Activated naive CD4-positive, alpha-beta T cell treated with anti-CD3 and anti-CD28 coated beads, Interleukin-2, amount 50 U/mL, for 24 hours (primary cell): ENCODE results near the gene ATP2C2.

Experiments used
- H3K27ac Mint-ChIP-seq: one replicate; pipeline ENCODE4 v1.8.0; 2021; ENCODE audit warnings: mild to moderate bottlenecking, mixed read lengths
- H3K27me3 Mint-ChIP-seq: one replicate; pipeline ENCODE4 v1.8.0; 2021; ENCODE audit warnings: mixed read lengths
- H3K36me3 Mint-ChIP-seq: one replicate; pipeline ENCODE4 v1.8.0; 2021; ENCODE audit warnings: mixed read lengths
- H3K4me1 Mint-ChIP-seq: one replicate; pipeline ENCODE4 v1.8.0; 2021; ENCODE audit warnings: mixed read lengths
- H3K4me3 Mint-ChIP-seq: one replicate; pipeline ENCODE4 v1.8.0; 2021; ENCODE audit warnings: mild to moderate bottlenecking, mixed read lengths
- H3K9me3 Mint-ChIP-seq: one replicate; pipeline ENCODE4 v1.8.0; 2021; ENCODE audit warnings: mixed read lengths

ATP2C2 gene

DNA sequence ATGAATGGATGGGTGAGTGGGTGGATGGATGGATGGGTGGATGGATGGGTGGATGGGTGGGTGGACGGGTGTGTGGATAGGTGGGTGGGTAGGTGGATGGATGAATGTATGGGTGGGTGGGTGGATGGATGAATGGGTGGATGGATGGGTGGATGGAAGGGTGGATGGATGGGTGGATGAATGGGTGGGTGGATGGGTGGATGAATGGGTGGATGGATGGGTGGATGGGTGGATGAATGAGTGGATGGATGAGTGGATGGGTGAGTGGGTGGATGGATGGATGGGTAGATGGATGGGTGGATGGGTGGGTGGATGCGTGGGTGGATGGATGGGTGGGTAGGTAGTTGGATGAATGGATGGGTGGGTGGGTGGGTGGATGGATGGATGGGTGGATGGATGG, 13.2 kb upstream of the ATP2C2 start:
- peaks cover 14% of the 10 kb centered on the region for H3K4me1 Mint-ChIP-seq
- H3K36me3 Mint-ChIP-seq, result no peaks in the 10 kb centered on the region
- no peaks in the 10 kb centered on the region for H3K9me3 Mint-ChIP-seq
- H3K4me3 Mint-ChIP-seq, result no peak overlapping the region
- H3K27me3 Mint-ChIP-seq, result no peaks in the 10 kb centered on the region
- no peak overlapping the region for H3K27ac Mint-ChIP-seq

GRCh38 chr16:84356176-84356575, 12.2 kb upstream of the ATP2C2 start:
- Mint-ChIP-seq H3K9me3 (no peaks in the 10 kb centered on the region), H3K27ac (no peak overlapping the region), H3K36me3 (no peaks in the 10 kb centered on the region), H3K4me1 (peaks cover 23% of the 10 kb centered on the region), H3K27me3 (no peaks in the 10 kb centered on the region), H3K4me3 (no peak overlapping the region)

- H3K4me1 Mint-ChIP-seq, result peaks cover 23% of the 10 kb centered on the region
- no peaks in the 10 kb centered on the region for H3K27me3 Mint-ChIP-seq
- H3K27ac Mint-ChIP-seq, result no peak overlapping the region
- no peak overlapping the region for H3K4me3 Mint-ChIP-seq
- no peaks in the 10 kb centered on the region for H3K9me3 Mint-ChIP-seq
- H3K36me3 Mint-ChIP-seq, result no peaks in the 10 kb centered on the region
Measured at GRCh38 chr16:84356591-84357116, 11.7 kb upstream of the ATP2C2 start.

DNA sequence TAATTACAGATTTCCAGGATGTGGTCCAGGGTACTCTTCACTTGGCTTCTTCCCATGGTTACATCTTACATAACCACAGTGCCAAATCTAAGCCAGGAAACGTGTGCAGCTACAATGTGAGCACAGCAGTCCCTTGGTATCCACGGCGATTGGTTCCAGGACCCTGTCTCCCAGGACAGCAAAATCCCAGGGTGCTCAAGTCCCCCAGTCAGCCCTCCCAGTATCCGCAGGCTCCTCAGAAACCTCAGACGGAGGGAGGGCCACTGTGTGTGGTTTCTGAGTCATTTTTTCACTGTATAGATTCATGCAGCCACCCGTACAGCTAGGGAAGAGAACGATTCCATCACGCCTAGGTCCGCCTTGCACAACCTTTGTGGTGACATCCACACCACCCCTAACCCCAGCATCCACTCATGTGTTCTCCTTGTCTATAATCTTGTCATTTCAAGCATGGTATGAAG, 11.1 kb upstream of the ATP2C2 start:
- Mint-ChIP-seq H3K36me3 (no peaks in the 10 kb centered on the region), H3K27ac (no peak overlapping the region), H3K27me3 (no peaks in the 10 kb centered on the region), H3K9me3 (no peaks in the 10 kb centered on the region), H3K4me3 (no peak overlapping the region), H3K4me1 (peaks cover 23% of the 10 kb centered on the region)

DNA sequence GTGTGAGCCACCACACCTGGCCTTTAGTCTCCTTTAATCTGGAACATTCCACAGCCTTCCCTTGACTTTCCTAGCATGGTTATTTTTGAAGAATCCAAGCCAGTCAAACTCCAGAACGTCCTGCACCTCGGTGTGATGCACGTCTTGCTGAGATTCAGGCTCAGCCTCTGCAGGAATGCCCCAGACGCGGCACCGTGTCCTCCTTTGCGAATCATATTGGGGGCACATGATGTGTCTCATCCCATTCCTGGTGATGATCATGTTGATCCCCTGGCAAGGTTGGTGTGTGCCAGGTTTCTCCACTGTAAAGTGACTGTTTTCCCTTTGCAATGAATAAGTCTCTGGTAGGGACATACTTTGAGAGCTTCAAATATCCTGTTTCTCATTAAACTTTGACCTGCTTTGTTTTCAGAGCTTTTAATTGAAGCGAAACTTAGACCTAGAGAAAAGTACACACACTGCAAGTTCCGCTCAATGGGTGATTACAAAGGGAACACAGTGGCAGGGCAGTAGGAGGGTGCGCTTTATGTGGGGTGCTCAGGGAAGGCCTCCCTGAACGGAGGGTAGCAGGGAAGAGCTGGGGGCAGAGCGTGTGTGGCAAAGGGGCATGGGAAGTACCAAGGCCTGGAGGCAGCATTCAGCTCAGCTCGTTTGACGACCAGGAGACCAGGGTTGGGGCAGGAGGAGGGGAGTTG, 9.6 kb upstream of the ATP2C2 start:
- H3K4me1 Mint-ChIP-seq, result peaks cover 23% of the 10 kb centered on the region
- H3K4me3 Mint-ChIP-seq, result no peak overlapping the region
- H3K36me3 Mint-ChIP-seq, result no peaks in the 10 kb centered on the region
- H3K9me3 Mint-ChIP-seq, result no peaks in the 10 kb centered on the region
- peak overlapping the region; percentile 30 for H3K27ac Mint-ChIP-seq
- H3K27me3 Mint-ChIP-seq, result no peaks in the 10 kb centered on the region

GRCh38 chr16:84359326-84359725, 9.0 kb upstream of the ATP2C2 start:
- Mint-ChIP-seq H3K27me3 (peaks cover under 1% of the 10 kb centered on the region), H3K4me3 (no peak overlapping the region), H3K9me3 (no peaks in the 10 kb centered on the region), H3K4me1 (peaks cover 23% of the 10 kb centered on the region), H3K36me3 (no peaks in the 10 kb centered on the region), H3K27ac (no peak overlapping the region)

GRCh38 chr16:84360170-84360569, 8.2 kb upstream of the ATP2C2 start:
- H3K27ac Mint-ChIP-seq, result peak overlapping the region; percentile 65
- no peaks in the 10 kb centered on the region for H3K36me3 Mint-ChIP-seq
- peak overlapping the region; percentile 42 for H3K4me3 Mint-ChIP-seq
- peaks cover 23% of the 10 kb centered on the region for H3K4me1 Mint-ChIP-seq
- no peaks in the 10 kb centered on the region for H3K9me3 Mint-ChIP-seq
- H3K27me3 Mint-ChIP-seq, result peaks cover 2% of the 10 kb centered on the region

DNA sequence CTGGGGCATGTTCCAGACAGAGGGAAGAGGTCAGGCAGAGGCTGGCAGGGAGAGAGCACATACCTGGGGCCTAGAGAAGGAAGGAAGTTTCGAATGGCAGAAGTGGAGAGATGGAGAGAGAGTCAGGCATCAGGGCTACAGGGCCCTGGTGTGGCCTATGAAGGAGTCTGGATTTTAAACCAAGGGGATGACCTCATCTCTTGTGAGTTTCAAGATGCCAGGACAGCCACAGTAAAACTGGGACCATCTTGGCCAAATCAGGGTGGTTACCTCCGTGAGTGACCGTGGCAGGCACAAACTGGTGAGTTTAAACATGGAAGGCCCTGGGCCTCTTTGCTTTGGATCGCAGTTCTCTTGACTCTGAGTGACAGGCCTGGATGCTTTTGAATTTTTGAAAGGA, 7.6 kb upstream of the ATP2C2 start:
- Mint-ChIP-seq H3K27me3 (peaks cover 2% of the 10 kb centered on the region), H3K36me3 (no peaks in the 10 kb centered on the region), H3K9me3 (no peaks in the 10 kb centered on the region), H3K4me1 (peaks cover 23% of the 10 kb centered on the region), H3K4me3 (peak overlapping the region; percentile 42), H3K27ac (peak overlapping the region; percentile 69)

DNA sequence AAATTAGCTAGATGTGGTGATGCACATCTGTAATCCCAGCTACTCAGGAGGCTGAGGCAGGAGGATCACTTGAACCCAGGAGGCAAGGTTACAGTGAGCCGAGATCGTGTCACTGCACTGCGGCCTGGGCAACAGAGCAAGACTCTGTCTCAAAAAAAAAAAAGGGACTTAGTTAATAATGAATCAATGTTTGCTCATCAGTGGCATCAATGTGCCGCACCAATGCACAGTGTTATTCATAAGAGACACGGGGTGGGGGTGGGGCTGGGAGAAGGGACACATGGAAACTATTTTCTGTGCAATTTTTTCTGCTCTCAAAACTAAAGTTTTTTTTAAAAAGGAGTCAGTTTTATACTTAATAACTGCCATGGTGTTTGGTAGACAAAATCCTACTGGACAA, 6.8 kb upstream of the ATP2C2 start:
- Mint-ChIP-seq H3K4me1 (peaks cover 23% of the 10 kb centered on the region), H3K27me3 (peaks cover 2% of the 10 kb centered on the region), H3K36me3 (no peaks in the 10 kb centered on the region), H3K4me3 (no peak overlapping the region), H3K27ac (no peak overlapping the region), H3K9me3 (no peaks in the 10 kb centered on the region)

DNA sequence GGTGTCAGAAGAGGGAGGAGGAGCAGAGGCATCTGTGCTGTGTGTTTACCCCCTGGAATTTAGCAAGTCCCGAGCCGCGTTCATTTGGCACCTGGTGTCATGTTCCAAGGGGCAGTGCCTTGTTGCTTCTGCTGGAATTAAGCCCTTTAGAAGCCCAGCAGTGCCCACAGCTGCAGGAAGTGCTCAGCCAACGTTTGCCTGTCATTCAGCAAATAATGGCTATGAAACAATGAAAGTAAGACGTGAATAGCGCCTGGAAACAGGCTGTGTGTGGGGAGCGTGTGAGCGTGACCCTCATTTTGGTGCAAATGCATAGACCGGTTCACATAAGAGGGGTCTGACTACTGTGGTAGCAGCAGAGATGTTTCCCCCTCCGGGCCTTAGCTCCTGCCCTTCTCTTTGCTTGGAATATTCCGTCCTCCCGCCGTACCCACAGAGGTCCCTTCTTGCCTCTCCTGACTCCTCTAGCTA, 5.8 kb upstream of the ATP2C2 start:
- H3K27me3 Mint-ChIP-seq, result peaks cover 10% of the 10 kb centered on the region
- no peaks in the 10 kb centered on the region for H3K36me3 Mint-ChIP-seq
- no peak overlapping the region for H3K27ac Mint-ChIP-seq
- no peak overlapping the region for H3K4me3 Mint-ChIP-seq
- H3K4me1 Mint-ChIP-seq, result peaks cover 29% of the 10 kb centered on the region
- no peaks in the 10 kb centered on the region for H3K9me3 Mint-ChIP-seq

DNA sequence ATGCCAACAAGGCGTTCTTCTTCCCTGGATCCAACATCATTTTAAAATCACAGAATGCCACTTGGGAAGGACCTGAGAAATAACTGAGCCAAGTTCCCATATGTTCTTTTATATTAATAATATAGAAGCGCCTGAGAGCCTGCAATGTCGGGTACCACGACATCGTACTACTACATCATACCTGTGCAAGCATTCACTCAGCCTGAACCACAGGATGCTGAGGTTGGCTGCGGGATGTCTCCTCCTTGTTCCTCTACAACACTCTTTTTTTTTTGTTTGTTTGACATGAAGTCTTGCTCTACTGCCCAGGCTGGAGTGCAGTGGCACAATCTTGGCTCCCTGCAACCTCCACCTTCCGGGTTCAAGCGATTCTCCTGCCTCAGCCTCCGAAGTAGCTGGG, 2.1 kb upstream of the ATP2C2 start:
- H3K36me3 Mint-ChIP-seq, result no peaks in the 10 kb centered on the region
- peaks cover 25% of the 10 kb centered on the region for H3K27me3 Mint-ChIP-seq
- peaks cover 16% of the 10 kb centered on the region for H3K4me1 Mint-ChIP-seq
- no peak overlapping the region for H3K27ac Mint-ChIP-seq
- H3K4me3 Mint-ChIP-seq, result no peak overlapping the region
- H3K9me3 Mint-ChIP-seq, result no peaks in the 10 kb centered on the region

- H3K36me3 Mint-ChIP-seq, result peaks cover 3% of the 10 kb centered on the region
- peaks cover 16% of the 10 kb centered on the region for H3K4me1 Mint-ChIP-seq
- H3K4me3 Mint-ChIP-seq, result no peak overlapping the region
- peaks cover 29% of the 10 kb centered on the region for H3K27me3 Mint-ChIP-seq
- no peaks in the 10 kb centered on the region for H3K9me3 Mint-ChIP-seq
- no peak overlapping the region for H3K27ac Mint-ChIP-seq
Measured at GRCh38 chr16:84367297-84367680, 1.0 kb upstream of the ATP2C2 start.

- Mint-ChIP-seq H3K4me3 (no peak overlapping the region), H3K36me3 (peaks cover 3% of the 10 kb centered on the region), H3K27me3 (peaks cover 29% of the 10 kb centered on the region), H3K27ac (no peak overlapping the region), H3K9me3 (no peaks in the 10 kb centered on the region), H3K4me1 (peaks cover 16% of the 10 kb centered on the region)
Measured at GRCh38 chr16:84367750-84368307, 509 bp upstream of the ATP2C2 start.

DNA sequence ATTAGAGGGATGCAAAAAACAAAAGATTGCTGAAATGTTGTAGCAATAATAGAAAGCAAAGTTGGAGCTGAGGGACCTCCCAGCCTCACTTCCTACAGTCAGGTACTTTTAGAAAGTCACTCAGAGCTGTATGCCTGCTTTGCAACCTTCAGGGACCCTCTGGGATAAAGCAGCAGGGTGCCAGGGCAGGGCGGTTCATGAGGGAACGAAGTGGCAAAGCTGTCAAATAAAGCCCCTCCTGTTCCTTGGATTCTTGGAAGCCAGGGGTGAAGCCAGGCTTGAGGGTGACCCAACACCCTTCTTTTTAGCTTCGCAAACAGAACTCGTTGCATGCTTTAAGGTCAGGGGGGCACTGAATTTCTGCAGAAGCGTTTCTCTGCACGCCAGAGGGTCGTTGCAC, 767 bp downstream of the ATP2C2 start:
- peaks cover 34% of the 10 kb centered on the region for H3K27me3 Mint-ChIP-seq
- peaks cover 3% of the 10 kb centered on the region for H3K36me3 Mint-ChIP-seq
- H3K4me1 Mint-ChIP-seq, result peaks cover 16% of the 10 kb centered on the region
- H3K4me3 Mint-ChIP-seq, result no peak overlapping the region
- H3K27ac Mint-ChIP-seq, result no peak overlapping the region
- no peaks in the 10 kb centered on the region for H3K9me3 Mint-ChIP-seq

DNA sequence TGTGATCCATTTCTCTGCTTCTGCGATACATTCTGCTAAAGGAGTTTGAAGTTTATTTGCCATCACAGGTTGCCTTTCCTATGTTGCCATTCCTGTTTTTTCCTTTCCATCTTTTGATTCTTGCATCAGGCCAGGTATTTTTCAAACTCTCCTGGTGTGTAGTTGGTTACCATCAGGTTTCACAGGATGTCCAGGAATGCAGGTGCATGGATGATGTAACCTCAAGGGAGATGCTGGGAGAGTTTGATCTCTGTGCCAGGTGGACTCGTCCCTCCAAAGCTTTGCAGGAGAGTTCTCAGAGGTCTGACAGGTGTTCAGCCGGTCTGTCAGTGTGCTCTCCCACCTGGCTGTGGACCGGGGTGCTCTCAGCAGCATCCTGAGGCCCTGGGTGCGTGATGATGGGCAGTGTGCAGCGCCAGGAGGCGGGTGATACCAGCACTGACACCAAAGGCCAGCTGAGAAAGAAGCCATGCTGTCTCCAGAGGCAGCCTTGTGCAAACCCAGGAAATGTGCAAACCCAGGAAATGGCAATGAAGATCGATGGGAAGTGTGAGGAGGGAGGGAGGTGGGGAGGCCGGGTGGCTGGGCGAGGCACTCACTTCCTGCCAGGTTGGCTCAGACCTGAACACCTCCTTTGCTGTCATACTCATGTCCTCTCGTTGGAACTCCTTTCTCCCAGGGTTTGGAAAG, 1.7 kb downstream of the ATP2C2 start:
- Mint-ChIP-seq H3K36me3 (peaks cover 3% of the 10 kb centered on the region), H3K27me3 (peaks cover 34% of the 10 kb centered on the region), H3K27ac (no peak overlapping the region), H3K9me3 (no peaks in the 10 kb centered on the region), H3K4me1 (peaks cover 16% of the 10 kb centered on the region), H3K4me3 (no peak overlapping the region)
